AG04450 (cell line): Measurements from ENCODE around the gene ADI1. TPM values are rescaled to one million over a fixed set of nuclear protein-coding genes. Genes with fewer than 3 reads are reported as not detected.
"Not testable (repeated sequence)": the region's sequence is repeated elsewhere in the genome, so short reads cannot be mapped to it uniquely, and the experiment has no call there.

Experiments
- CTCF ChIA-PET: fragments of 300-600, 350-600 bp; formaldehyde crosslinking; extraction: SDS; loops from one replicate; lab custom pipeline; 2022; ENCODE audit warnings: antibody characterized with exemption, inconsistent platforms; lab: Charles Lee
- POLR2A ChIA-PET: fragments of 350-600 bp; formaldehyde crosslinking; extraction: SDS; loops from one replicate; lab custom pipeline; 2021; ENCODE audit warnings: antibody characterized with exemption, inconsistent platforms; lab: Yijun Ruan, JAX
- DNase-seq: peaks from one replicate; pipeline ENCODE4 v3.0.0-alpha.2; 2011; ENCODE audit warnings: low read depth, low spot score
- H3K27ac ChIP-seq: one replicate; pipeline ENCODE4 v1.5.1; 2012; ENCODE audit warnings: low read depth, low read length, control low read depth
- H3K27me3 ChIP-seq: one replicate; pipeline ENCODE4 v1.6.0; 2012; ENCODE audit warnings: low read length; ENCODE audit not compliant: control insufficient read depth, insufficient read depth
- H3K4me3 ChIP-seq: 2 replicates; pipeline ENCODE4 v1.5.1; 2011; ENCODE audit warnings: mild to moderate bottlenecking, low read depth, low read length, control low read depth
- H3K9me3 ChIP-seq: 2 replicates; pipeline ENCODE4 v1.5.1; 2012; ENCODE audit warnings: low read length; ENCODE audit not compliant: control insufficient read depth, insufficient read depth
- polyA plus RNA-seq: library from polyadenylated mRNA; depleted of rRNA; stranded (reverse); fragments of >200 nt; gene quantifications from 2 replicates; pipeline ENCODE4 v1.2.3, GENCODE V29; 2011
- TF ChIP-seq, protein P1 (sequence below): IDR thresholded peaks from 2 replicates; pipeline ENCODE4 v1.5.1; 2011; ENCODE audit warnings: low read depth, low read length, control low read depth, inconsistent platforms

The ADI1 gene
- polyA plus RNA-seq, 1 experiment, result 71.4 TPM

- H3K27me3 ChIP-seq, result no peaks in the 10 kb centered on the region
These were observed 18.9 kb downstream of the ADI1 start for GRCh38 chr2:3500326-3500899.

GRCh38 chr2:3498783-3499394 lies 20.4 kb downstream of the ADI1 start:
- Histone ChIP-seq H3K27me3 (no peaks in the 10 kb centered on the region), H3K9me3 (no peaks in the 10 kb centered on the region; the same call in 1 of the 2 replicates), H3K4me3 (no peak overlapping the region), H3K27ac (no peak overlapping the region)
- TF ChIP-seq, protein P1, sequence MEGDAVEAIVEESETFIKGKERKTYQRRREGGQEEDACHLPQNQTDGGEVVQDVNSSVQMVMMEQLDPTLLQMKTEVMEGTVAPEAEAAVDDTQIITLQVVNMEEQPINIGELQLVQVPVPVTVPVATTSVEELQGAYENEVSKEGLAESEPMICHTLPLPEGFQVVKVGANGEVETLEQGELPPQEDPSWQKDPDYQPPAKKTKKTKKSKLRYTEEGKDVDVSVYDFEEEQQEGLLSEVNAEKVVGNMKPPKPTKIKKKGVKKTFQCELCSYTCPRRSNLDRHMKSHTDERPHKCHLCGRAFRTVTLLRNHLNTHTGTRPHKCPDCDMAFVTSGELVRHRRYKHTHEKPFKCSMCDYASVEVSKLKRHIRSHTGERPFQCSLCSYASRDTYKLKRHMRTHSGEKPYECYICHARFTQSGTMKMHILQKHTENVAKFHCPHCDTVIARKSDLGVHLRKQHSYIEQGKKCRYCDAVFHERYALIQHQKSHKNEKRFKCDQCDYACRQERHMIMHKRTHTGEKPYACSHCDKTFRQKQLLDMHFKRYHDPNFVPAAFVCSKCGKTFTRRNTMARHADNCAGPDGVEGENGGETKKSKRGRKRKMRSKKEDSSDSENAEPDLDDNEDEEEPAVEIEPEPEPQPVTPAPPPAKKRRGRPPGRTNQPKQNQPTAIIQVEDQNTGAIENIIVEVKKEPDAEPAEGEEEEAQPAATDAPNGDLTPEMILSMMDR, result no peak
- ChIA-PET POLR2A (interaction anchor here (0.9 kb wide), 1 partner anchor 21 kb away, joined by 4 read pairs; no protein-coding TSS in a partner anchor), CTCF (no interaction called here)
- DNase-seq, result no peak

More at GRCh38 chr2:3500326-3500899, 18.9 kb downstream of the ADI1 start:
- TF ChIP-seq, protein P1, result no peak
- ChIA-PET CTCF (no interaction called here), POLR2A (no interaction called here)
- Histone ChIP-seq H3K27ac (no peak overlapping the region), H3K9me3 (no peaks in the 10 kb centered on the region; the same call in 1 of the 2 replicates), H3K4me3 (no peak overlapping the region)
- no peak for DNase-seq

DNA sequence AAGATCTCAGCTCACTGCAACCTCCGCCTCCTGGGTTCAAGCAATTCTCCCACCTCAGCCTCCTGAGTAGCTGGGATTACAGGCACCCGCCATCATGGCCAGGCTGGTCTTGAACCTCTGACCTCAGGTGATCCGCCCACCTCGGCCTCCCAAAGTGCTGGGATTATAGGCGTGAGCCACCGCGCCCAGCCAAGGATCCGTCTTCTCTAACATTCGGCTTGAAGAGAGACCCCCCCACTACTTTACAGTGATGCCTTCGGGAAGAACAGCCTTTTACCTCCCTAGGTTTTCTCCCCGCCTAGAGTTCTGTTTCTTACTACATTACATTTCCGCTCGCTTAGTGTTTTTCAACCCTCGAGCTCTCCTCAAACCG lies 22.6 kb downstream of the ADI1 start:
- CTCF ChIA-PET, DNase-seq, H3K27me3 ChIP-seq, H3K4me3 ChIP-seq, POLR2A ChIA-PET, H3K27ac ChIP-seq, H3K9me3 ChIP-seq: not testable (repeated sequence)

- ChIA-PET CTCF (interaction anchor here (1.5 kb wide), 1 partner anchor 32 kb away, joined by 5 read pairs; no protein-coding TSS in a partner anchor), POLR2A (interaction anchor here (0.6 kb wide), 1 partner anchor 24 kb away, joined by 3 read pairs; the partner anchor contains the start of gene ADI1)
- Histone ChIP-seq H3K9me3 (peaks cover 3% of the 10 kb centered on the region; the same call in 1 of the 2 replicates), H3K27ac (peak overlapping the region; percentile 21), H3K27me3 (no peaks in the 10 kb centered on the region), H3K4me3 (no peak overlapping the region)
- no peak for DNase-seq
- TF ChIP-seq, protein P1, result no peak
These were observed 24.2 kb downstream of the ADI1 start for GRCh38 chr2:3494984-3495666.

- Histone ChIP-seq H3K27me3 (no peaks in the 10 kb centered on the region), H3K9me3 (peaks cover 3% of the 10 kb centered on the region; the same call in 1 of the 2 replicates), H3K4me3 (peak overlapping the region; percentile 31), H3K27ac (peak overlapping the region; percentile 95)
- TF ChIP-seq, protein P1, result no peak
- DNase-seq, result peak; percentile 55
- ChIA-PET POLR2A (interaction anchor here (0.6 to 2.4 kb wide), 6 partner anchors 11 to 152 kb away, joined by 3 to 9 read pairs (median 5); partner anchors contain the start of gene RNASEH1), CTCF (interaction anchor here (0.9 to 1.5 kb wide), 4 partner anchors 31 to 69 kb away, joined by 3 to 5 read pairs (median 4); no protein-coding TSS in a partner anchor)
These were observed 25.7 kb downstream of the ADI1 start for GRCh38 chr2:3493615-3494007.
